T47D (cell line): ENCODE data around the gene PSMD8.
A peak's percentile ranks its signal among the peaks of the same experiment; 100 is the strongest.

ENCODE experiments used
- DNase-seq, 2 experiments: peaks; one replicate each; pipeline versions ENCODE4 v3.0.0 to v3.0.0-alpha.2; 2011 to 2012; ENCODE audit warnings: low read depth in 1 of 2, low spot score in 1 of 2
- JUND ChIP-seq: IDR thresholded peaks from 2 replicates; pipeline ENCODE4 v1.6.1; 2012; ENCODE audit warnings: low read depth
- in situ Hi-C: cut with HindIII; loops from 2 replicates; pipeline ENCODE4 v1.10.0; 2016; ENCODE audit warnings: low sequenced_read_pairs, low pct_unique_long_range_greater_than_20kb

Gene PSMD8

GRCh38 chr19:38370299-38370698 lies 4.1 kb upstream of the PSMD8 start:
- no peak for DNase-seq
- no peak for TF ChIP-seq JUND
- in situ Hi-C loops = no loop called here

DNA sequence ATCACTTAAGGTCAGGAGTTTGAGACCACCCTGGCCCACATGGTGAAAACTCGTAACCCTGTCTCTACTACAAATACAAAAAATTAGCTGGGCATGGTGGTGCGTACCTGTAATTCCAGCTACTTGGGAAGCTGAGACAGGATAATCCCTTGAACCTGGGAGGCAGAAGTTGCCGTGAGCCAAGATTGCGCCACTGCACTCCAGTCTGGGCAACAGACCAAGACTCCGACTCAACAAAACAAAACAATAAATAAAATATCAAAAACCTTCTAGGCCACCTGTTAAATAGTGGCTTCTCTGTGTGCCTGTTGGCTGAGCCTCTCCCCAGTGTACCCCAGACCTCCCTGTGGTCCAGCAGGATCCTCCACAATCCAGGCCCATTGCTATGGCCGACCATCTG lies 3.3 kb upstream of the PSMD8 start:
- DNase-seq = no peak
- no peak for TF ChIP-seq JUND
- in situ Hi-C loops = no loop called here

DNA sequence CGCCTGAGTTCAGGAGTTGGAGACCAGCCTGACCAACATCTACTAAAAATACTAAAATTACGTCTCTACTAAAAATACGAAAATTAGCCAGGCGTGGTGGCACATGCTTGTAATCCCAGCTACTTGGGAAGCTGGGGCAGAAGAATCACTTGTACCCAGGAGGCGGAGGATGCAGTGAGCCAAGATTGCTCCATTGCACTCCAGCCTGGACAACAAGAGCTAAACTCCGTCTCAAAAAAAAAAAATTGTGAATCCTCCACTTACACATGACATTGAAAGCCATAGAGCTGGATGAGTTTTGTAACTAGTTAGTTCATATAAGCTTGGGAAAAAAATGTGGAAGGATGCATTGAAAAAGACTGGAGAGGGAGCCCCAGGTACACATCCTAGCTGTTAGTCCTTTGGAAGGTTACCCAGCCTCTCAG lies 452 bp upstream of the PSMD8 start:
- no peak for TF ChIP-seq JUND
- DNase-seq = no peak
- in situ Hi-C loops = no loop called here

DNA sequence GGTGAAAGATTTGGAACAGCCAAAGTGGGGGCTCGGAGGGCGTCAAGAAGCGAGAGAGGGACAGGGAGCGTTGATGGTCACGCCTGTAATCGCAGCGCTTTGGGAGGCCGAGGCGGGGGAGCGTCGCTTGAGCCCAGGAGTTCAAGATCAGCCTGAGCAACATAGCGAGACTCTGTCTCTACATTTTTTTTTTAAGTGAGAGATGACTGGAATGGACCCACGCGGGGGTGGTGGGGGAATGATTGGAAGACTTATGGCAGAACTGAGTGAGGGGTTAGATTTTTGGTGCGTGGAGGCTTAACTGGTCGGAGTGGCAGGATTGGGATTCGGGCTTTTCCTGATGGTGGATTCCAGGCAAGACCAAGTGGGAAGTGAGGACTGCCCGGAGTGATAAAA lies 725 bp downstream of the PSMD8 start:
- no peak for DNase-seq
- in situ Hi-C loops = no loop called here
- no peak for TF ChIP-seq JUND

DNA sequence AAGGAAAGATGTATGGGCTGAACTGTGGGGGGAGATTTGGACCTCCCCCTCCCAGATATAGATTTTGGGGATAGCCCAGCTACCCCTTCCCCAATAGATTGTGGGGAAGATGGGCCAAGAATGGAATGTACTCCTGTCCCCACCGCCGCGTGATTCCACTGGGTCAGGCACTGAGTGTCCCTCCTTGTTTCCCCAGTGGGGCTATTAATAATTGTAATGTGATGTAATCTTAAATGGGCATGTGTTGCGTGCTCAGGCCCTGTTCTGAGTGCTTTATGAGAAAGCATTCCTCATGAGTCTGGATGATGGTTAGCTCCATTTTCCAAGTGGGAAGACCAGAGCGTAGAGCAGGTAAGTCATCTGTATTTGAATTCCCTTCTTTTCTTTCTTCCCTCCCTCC lies 1.4 kb downstream of the PSMD8 start:
- in situ Hi-C loops = no loop called here
- DNase-seq = no peak
- no peak for TF ChIP-seq JUND

GRCh38 chr19:38376576-38376975 lies 2.2 kb downstream of the PSMD8 start:
- in situ Hi-C loops = no loop called here
- TF ChIP-seq JUND = no peak
- no peak for DNase-seq

- TF ChIP-seq JUND = no peak
- no peak for DNase-seq
- in situ Hi-C loops = no loop called here
Observed at GRCh38 chr19:38377052-38377451, 2.7 kb downstream of the PSMD8 start.

- in situ Hi-C loops = no loop called here
- no peak for DNase-seq
- no peak for TF ChIP-seq JUND
Observed at GRCh38 chr19:38378866-38379265, 4.5 kb downstream of the PSMD8 start.

DNA sequence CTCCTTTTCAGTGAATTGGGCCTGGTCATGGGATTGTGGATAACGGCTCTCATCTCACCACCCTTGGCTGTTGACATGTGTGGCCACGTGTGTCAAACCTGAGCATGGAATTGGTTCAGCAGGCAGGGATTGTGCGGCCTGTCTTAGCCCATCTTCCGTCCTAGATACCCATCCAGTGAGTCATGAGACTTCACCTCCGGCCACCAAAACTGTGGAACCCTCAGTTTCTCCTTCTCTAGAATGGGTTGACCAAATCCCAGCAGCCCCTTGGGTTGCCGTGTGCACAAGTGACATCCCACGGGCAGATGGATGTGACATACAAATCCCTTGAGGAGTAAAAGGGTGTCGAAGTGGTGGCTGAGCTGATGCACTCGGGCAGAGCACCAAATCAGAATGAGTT lies 6.8 kb downstream of the PSMD8 start:
- in situ Hi-C loops = no loop called here
- TF ChIP-seq JUND = no peak

DNA sequence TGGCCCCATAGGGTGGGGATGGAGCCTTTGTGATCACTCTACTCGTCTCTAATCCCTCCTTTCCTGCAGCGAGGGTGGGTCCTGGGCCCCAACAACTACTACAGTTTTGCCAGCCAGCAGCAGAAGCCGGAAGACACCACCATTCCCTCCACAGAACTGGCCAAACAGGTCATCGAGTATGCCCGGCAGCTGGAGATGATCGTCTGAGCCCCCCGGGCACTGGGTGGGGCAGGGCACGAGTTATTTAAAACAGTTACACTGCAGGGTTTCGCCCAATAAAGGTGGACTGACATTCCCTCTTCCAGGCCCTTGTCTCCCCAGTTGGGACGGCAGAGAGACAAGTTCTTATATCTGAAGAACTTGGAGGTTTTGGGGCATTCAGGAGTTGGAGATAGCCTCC lies 8.8 kb downstream of the PSMD8 start:
- in situ Hi-C loops = no loop called here
- no peak for DNase-seq
- TF ChIP-seq JUND = no peak

More for the DNA sequence above, 6.8 kb downstream of the PSMD8 start:
- no peak for DNase-seq

DNA sequence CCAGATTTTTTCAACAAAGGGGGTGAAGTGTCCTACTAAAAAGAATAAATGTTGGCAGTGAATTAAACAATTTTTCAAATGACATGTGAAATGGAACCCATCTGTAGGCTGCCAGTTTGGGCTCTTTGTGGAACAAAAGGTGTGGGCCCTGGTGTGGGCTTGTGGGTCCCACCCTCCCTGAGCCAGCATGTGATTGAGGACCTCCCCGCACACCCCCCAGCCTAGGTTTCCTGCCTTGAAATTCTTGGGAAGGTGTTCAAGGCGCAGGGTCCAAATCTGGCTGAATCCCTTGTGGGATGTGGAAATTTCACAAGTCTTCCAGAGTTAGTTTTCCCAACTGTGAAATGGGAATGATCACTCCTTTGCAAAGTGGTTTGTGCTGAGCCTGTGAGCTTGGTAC lies 9.4 kb downstream of the PSMD8 start:
- in situ Hi-C loops = no loop called here
- no peak for DNase-seq
- TF ChIP-seq JUND = no peak

DNA sequence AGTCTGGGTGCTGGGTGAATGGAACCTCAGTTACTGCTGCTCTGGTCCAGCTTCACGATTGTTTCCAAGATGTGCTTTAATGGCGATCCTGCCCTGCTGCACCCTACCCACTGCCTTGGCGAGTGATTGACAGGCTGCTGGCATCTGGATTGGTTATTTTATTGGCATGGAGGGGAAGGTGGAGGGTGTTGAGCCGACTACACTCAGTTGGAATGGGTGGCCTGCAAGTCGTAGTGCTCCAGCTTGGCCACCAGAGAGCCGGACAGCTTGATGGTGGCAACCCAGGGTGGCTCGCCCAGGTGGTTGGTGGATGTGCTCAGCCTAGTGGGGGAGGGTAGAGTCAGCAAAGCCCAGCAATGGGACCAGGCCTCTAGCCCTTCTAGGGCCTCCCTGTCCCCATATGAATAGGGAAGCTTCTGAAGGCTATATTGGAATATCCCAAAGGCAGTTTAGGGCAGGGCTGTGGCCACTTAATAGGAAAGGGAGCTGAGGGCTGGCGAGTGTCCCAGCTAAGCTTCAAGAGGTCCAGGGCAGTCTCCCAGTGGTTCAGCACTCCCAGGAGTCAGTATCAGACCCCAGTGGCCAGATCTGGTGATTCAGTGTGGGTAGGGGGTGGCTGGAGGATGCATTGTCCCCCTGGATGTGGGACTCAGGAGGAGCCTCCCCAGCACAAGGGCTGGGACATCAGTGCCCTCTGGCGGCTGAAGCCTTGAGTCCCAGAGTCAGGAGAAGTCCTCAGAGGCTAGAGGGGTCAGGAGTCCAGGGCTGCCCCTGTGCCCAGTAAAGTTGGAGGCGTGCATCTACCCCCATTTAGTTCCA lies 10.0 kb downstream of the PSMD8 start:
- in situ Hi-C loops = no loop called here
- DNase-seq = peak in 1 of 2 experiments; percentile 54
- no peak for TF ChIP-seq JUND

DNA sequence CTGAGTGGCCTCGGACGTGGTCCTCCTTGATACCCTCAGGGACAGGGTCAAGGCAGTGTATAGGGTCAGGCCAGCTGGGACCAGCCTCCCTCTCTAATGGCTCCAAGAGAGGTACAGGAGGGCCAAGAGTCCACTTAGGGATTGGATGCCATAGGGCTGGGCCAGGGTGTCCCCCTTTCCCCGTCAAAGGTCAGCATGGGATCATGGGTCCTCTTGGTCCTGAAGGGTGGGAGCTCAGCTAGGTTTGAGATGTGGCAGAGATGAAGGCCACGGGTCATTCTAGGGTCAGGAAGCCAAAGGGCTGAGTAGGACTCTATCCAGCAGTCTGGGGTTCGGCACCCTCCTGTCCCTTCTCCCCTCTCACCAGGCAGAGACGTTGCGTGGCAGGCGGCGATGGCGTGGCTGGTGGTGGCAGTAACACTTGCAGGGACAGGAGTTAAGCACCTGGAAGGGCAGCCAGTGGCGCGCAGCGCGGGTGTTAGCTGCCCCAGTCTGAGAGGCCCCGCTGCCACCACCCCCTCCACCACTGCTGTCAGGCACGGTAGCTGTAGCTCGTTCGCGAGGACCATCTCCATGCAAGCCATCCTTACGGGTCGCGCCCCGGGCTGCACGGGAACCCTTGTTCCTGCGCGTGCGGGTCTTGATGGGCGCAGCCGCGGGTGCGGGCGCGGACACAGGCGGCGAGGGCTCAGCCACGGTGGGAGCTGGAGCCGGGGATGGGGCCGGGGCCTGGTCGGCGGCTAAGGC lies 10.9 kb downstream of the PSMD8 start:
- DNase-seq = no peak
- TF ChIP-seq JUND = no peak
- in situ Hi-C loops = no loop called here
